GM23338 (cell line): Measurements from ENCODE around the gene LMNA. TPM values are rescaled to one million over a fixed set of nuclear protein-coding genes. Genes with fewer than 3 reads are reported as not detected.
"Not testable (repeated sequence)": the region's sequence is repeated elsewhere in the genome, so short reads cannot be mapped to it uniquely, and the experiment has no call there.

Source experiments
- ATAC-seq: fragments of 200-7000 bp; cut with Tn5 transposase; 3 replicates; pipeline ENCODE4 v1.9.1; 2020
- DNase-seq: peaks from one replicate; pipeline ENCODE4 v3.0.0-alpha.2; 2015; ENCODE audit warnings: low spot score
- H2AFZ ChIP-seq: fragments of 200-600 bp; sonication (generic); 2 replicates; pipeline ENCODE4 v1.8.0; 2016; ENCODE audit warnings: antibody characterized with exemption, mild to moderate bottlenecking, moderate library complexity
- H3F3A ChIP-seq: fragments of 200-600 bp; sonication (generic); replicated peaks from 2 replicates; pipeline ENCODE4 v1.8.0; 2017; ENCODE audit warnings: antibody characterized with exemption, mixed run types, low read depth
- H3K27ac ChIP-seq: fragments of 200-600 bp; sonication (generic); 2 replicates; pipeline ENCODE4 v1.6.1; 2016; ENCODE audit warnings: low read depth
- H3K27me3 ChIP-seq: fragments of 200-600 bp; sonication (generic); 2 replicates; pipeline ENCODE4 v1.8.0; 2016; ENCODE audit warnings: mild to moderate bottlenecking, mixed run types, moderate library complexity; ENCODE audit not compliant: insufficient read depth
- H3K36me3 ChIP-seq: fragments of 200-600 bp; sonication (generic); 2 replicates; pipeline ENCODE4 v1.8.0; 2016; ENCODE audit warnings: mild to moderate bottlenecking; ENCODE audit not compliant: insufficient read depth
- H3K4me1 ChIP-seq: fragments of 200-600 bp; sonication (generic); 2 replicates; pipeline ENCODE4 v1.8.0; 2016; ENCODE audit warnings: mild to moderate bottlenecking, moderate library complexity; ENCODE audit not compliant: insufficient read depth
- H3K4me2 ChIP-seq: fragments of 200-600 bp; sonication (generic); 2 replicates; pipeline ENCODE4 v1.7.1; 2017; ENCODE audit warnings: mixed run types
- H3K4me3 ChIP-seq: fragments of 200-600 bp; sonication (generic); 2 replicates; pipeline ENCODE4 v1.6.1; 2016; ENCODE audit warnings: mixed run types
- H3K79me2 ChIP-seq: fragments of 200-600 bp; sonication (generic); replicated peaks from 2 replicates; pipeline ENCODE4 v1.8.0; 2017; ENCODE audit warnings: mild to moderate bottlenecking; ENCODE audit not compliant: insufficient read depth
- H3K9me2 ChIP-seq: fragments of 200-600 bp; sonication (generic); 2 replicates; pipeline ENCODE4 v1.8.0; 2017; ENCODE audit not compliant: insufficient read depth
- H4K20me1 ChIP-seq: fragments of 200-600 bp; sonication (generic); replicated peaks from 2 replicates; pipeline ENCODE4 v1.8.0; 2017; ENCODE audit warnings: mild to moderate bottlenecking; ENCODE audit not compliant: insufficient read depth
- H3K27ac Mint-ChIP-seq: 2 replicates; pipeline ENCODE4 v1.8.0; 2020; ENCODE audit warnings: inconsistent platforms, mild to moderate bottlenecking, moderate library complexity, mixed read lengths
- H3K27me3 Mint-ChIP-seq: 3 replicates; pipeline ENCODE4 v1.8.0; 2022; ENCODE audit warnings: low read depth, mild to moderate bottlenecking, moderate library complexity, mixed read lengths, inconsistent platforms; ENCODE audit not compliant: insufficient read depth, poor library complexity
- H3K36me3 Mint-ChIP-seq: 3 replicates; pipeline ENCODE4 v1.8.0; 2021; ENCODE audit warnings: low read depth, mild to moderate bottlenecking, inconsistent platforms, moderate library complexity, mixed read lengths
- H3K4me1 Mint-ChIP-seq: 3 replicates; pipeline ENCODE4 v1.8.0; 2020; ENCODE audit warnings: mild to moderate bottlenecking, inconsistent platforms, mixed read lengths
- H3K4me3 Mint-ChIP-seq: 3 replicates; pipeline ENCODE4 v1.8.0; 2021; ENCODE audit warnings: moderate library complexity, mild to moderate bottlenecking, inconsistent platforms, mixed read lengths
- H3K9me3 Mint-ChIP-seq: 3 replicates; pipeline ENCODE4 v1.8.0; 2020; ENCODE audit warnings: moderate library complexity, mild to moderate bottlenecking, inconsistent platforms, mixed read lengths
- CREB1 ChIP-seq: fragments of 250-450 bp; sonication (Bioruptor Pico); IDR thresholded peaks from 2 replicates; pipeline ENCODE4 v1.5.0; 2020; ENCODE audit warnings: low read depth, mild to moderate bottlenecking, moderate library complexity
- JUNB ChIP-seq: IDR thresholded peaks from one replicate; pipeline ENCODE4 v1.6.1; 2016; ENCODE audit warnings: antibody characterized with exemption; ENCODE audit not compliant: unreplicated experiment
- POLR2AphosphoS5 ChIP-seq: IDR thresholded peaks from 2 replicates; pipeline ENCODE4 v1.6.1; 2016; ENCODE audit warnings: antibody characterized with exemption, low read depth
- STAT1 ChIP-seq: IDR thresholded peaks from one replicate; pipeline ENCODE4 v1.6.1; 2016; ENCODE audit warnings: antibody characterized with exemption; ENCODE audit not compliant: unreplicated experiment
- ZNF331 ChIP-seq: fragments of 250-450 bp; sonication (Bioruptor Pico); IDR thresholded peaks from 2 replicates; pipeline ENCODE4 v1.5.0; 2020; ENCODE audit warnings: low read depth, mild to moderate bottlenecking, moderate library complexity
- polyA plus RNA-seq: library from polyadenylated mRNA; unstranded; fragments of >200 nt; fragmentation: Nextera tagmentation; extraction: Ambion mirVana; gene quantifications from 2 replicates; pipeline ENCODE4 v1.2.1, GENCODE V29; 2016
- total RNA-seq: library from RNA; depleted of rRNA; stranded (reverse); fragments of >200 nt; shearing (Covaris generic); gene quantifications from 2 replicates; pipeline ENCODE4 v1.2.3, GENCODE V29; 2014
- TF ChIP-seq, protein P1 (sequence below): fragments of 250-450 bp; sonication (Bioruptor Pico); IDR thresholded peaks from 2 replicates; pipeline ENCODE4 v1.5.0; 2020; ENCODE audit warnings: mild to moderate bottlenecking, moderate library complexity

Gene LMNA
- total and polyA plus RNA-seq, 2 experiments from 2014 or later = 35.5 to 56.3 TPM

DNA sequence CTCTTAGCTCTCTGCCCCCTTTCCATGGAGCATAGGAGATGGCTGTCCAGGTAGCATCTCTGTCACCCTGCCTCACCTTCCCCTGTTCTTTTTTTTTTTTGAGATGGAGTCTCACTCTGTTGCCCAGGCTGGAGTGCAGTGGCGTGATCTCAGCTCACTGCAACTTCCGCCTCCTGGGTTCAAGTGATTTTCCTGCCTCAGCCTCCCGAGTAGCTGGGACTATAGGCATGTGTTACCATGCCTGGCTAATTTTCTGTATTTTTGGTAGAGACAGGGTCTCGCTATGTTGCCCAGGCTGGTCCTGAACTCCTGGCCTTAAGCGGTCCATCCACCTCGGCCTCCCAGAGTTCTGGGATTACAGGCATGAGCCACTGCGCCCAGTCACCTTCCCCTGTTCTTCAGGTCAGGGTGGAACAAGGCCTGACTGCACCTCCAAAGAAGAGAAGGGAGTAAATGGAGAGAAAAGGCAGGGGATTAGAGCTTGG, 43.1 kb upstream of the LMNA start:
- peaks cover 18% of the 10 kb centered on the region; the same call in 1 of the 2 replicates for H4K20me1 ChIP-seq
- not testable (repeated sequence) for H3K27me3 ChIP-seq, H3K4me3 Mint-ChIP-seq, H3K9me3 Mint-ChIP-seq, H3K9me2 ChIP-seq, H3K27ac ChIP-seq, H3K4me3 ChIP-seq, H3K4me2 ChIP-seq, H2AFZ ChIP-seq, H3K36me3 ChIP-seq, DNase-seq, H3K27ac Mint-ChIP-seq, ATAC-seq
- H3K4me1 ChIP-seq = peaks cover 47% of the 10 kb centered on the region
- H3K79me2 ChIP-seq = peaks cover 17% of the 10 kb centered on the region
- peaks cover 59% of the 10 kb centered on the region for H3K4me1 Mint-ChIP-seq
- peaks cover 62% of the 10 kb centered on the region for H3K36me3 Mint-ChIP-seq
- peaks cover 24% of the 10 kb centered on the region for H3K27me3 Mint-ChIP-seq
- 0 out of 2 replicates have a peak, but pooled peaks have one; percentile 26 for TF ChIP-seq POLR2AphosphoS5
- H3F3A ChIP-seq = peaks cover 33% of the 10 kb centered on the region

DNA sequence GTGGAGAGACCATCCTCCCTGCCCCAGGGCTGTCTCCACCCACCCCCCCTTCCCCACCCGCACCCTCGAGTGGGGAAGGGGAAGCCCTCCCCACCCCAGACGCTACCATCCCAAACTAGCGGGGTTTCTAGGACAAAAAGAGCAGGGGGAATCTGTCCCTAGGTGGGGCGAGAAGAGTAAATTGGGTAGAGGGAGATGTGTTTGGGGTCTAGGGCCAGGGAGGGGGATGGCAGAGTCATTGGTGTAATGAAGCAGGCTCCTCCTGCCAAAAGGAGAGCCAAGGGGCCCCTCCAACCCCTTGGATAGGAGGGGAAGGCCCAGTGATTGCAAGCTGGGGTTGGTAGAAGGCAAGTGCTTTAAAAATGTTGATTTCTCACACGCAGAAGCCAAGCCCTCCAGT, 42.3 kb upstream of the LMNA start:
- no peaks in the 10 kb centered on the region for H3K27me3 ChIP-seq
- ATAC-seq (no peak), DNase-seq (no peak)
- peaks cover 63% of the 10 kb centered on the region for H3K4me1 Mint-ChIP-seq
- no peak overlapping the region for H2AFZ ChIP-seq
- peaks cover 24% of the 10 kb centered on the region for H3K79me2 ChIP-seq
- H3K36me3 Mint-ChIP-seq = peaks cover 65% of the 10 kb centered on the region
- peak overlapping the region; percentile 44 for H3K4me3 Mint-ChIP-seq
- H3K9me3 Mint-ChIP-seq = no peaks in the 10 kb centered on the region; the same call in 2 of the 3 replicates
- H4K20me1 ChIP-seq = peaks cover 15% of the 10 kb centered on the region; the same call in 1 of the 2 replicates
- peaks cover 54% of the 10 kb centered on the region for H3K4me1 ChIP-seq
- H3K27me3 Mint-ChIP-seq = peaks cover 27% of the 10 kb centered on the region
- TF ChIP-seq STAT1 (no peak), POLR2AphosphoS5 (no peak), ZNF331 (no peak), CREB1 (CRISPR knock-in tag) (no peak), JUNB (no peak)
- TF ChIP-seq, protein P1, sequence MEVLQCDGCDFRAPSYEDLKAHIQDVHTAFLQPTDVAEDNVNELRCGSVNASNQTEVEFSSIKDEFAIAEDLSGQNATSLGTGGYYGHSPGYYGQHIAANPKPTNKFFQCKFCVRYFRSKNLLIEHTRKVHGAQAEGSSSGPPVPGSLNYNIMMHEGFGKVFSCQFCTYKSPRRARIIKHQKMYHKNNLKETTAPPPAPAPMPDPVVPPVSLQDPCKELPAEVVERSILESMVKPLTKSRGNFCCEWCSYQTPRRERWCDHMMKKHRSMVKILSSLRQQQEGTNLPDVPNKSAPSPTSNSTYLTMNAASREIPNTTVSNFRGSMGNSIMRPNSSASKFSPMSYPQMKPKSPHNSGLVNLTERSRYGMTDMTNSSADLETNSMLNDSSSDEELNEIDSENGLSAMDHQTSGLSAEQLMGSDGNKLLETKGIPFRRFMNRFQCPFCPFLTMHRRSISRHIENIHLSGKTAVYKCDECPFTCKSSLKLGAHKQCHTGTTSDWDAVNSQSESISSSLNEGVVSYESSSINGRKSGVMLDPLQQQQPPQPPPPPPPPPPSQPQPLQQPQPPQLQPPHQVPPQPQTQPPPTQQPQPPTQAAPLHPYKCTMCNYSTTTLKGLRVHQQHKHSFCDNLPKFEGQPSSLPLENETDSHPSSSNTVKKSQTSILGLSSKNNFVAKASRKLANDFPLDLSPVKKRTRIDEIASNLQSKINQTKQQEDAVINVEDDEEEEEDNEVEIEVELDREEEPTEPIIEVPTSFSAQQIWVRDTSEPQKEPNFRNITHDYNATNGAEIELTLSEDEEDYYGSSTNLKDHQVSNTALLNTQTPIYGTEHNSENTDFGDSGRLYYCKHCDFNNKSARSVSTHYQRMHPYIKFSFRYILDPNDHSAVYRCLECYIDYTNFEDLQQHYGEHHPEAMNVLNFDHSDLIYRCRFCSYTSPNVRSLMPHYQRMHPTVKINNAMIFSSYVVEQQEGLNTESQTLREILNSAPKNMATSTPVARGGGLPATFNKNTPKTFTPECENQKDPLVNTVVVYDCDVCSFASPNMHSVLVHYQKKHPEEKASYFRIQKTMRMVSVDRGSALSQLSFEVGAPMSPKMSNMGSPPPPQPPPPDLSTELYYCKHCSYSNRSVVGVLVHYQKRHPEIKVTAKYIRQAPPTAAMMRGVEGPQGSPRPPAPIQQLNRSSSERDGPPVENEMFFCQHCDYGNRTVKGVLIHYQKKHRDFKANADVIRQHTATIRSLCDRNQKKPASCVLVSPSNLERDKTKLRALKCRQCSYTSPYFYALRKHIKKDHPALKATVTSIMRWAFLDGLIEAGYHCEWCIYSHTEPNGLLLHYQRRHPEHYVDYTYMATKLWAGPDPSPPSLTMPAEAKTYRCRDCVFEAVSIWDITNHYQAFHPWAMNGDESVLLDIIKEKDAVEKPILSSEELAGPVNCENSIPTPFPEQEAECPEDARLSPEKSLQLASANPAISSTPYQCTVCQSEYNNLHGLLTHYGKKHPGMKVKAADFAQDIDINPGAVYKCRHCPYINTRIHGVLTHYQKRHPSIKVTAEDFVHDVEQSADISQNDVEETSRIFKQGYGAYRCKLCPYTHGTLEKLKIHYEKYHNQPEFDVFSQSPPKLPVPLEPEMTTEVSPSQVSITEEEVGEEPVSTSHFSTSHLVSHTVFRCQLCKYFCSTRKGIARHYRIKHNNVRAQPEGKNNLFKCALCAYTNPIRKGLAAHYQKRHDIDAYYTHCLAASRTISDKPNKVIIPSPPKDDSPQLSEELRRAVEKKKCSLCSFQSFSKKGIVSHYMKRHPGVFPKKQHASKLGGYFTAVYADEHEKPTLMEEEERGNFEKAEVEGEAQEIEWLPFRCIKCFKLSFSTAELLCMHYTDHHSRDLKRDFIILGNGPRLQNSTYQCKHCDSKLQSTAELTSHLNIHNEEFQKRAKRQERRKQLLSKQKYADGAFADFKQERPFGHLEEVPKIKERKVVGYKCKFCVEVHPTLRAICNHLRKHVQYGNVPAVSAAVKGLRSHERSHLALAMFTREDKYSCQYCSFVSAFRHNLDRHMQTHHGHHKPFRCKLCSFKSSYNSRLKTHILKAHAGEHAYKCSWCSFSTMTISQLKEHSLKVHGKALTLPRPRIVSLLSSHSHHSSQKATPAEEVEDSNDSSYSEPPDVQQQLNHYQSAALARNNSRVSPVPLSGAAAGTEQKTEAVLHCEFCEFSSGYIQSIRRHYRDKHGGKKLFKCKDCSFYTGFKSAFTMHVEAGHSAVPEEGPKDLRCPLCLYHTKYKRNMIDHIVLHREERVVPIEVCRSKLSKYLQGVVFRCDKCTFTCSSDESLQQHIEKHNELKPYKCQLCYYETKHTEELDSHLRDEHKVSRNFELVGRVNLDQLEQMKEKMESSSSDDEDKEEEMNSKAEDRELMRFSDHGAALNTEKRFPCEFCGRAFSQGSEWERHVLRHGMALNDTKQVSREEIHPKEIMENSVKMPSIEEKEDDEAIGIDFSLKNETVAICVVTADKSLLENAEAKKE (CRISPR knock-in tag) = no peak
- H3K36me3 ChIP-seq = no peaks in the 10 kb centered on the region
- peaks cover 38% of the 10 kb centered on the region for H3F3A ChIP-seq
- H3K4me3 ChIP-seq = 0 out of 2 replicates have a peak overlapping the region, but pooled peaks have one; percentile 6
- no peaks in the 10 kb centered on the region for H3K9me2 ChIP-seq
- no peak overlapping the region for H3K27ac Mint-ChIP-seq
- peak overlapping the region; percentile 53 for H3K4me2 ChIP-seq
- H3K27ac ChIP-seq = no peak overlapping the region
